BJ (cell line): ENCODE results near the gene DCUN1D4. TPM values are rescaled to one million over a fixed set of nuclear protein-coding genes. Genes with fewer than 3 reads are reported as not detected.
"Not testable (repeated sequence)": the region's sequence is repeated elsewhere in the genome, so short reads cannot be mapped to it uniquely, and the experiment has no call there.

ENCODE experiments used
- CTCF ChIA-PET: fragments of 350-600 bp; formaldehyde crosslinking; extraction: SDS; loops from one replicate; lab custom pipeline; 2021; ENCODE audit warnings: antibody characterized with exemption, inconsistent platforms; lab: Yijun Ruan, JAX
- POLR2A ChIA-PET: fragments of 300-600 bp; sonication (Branson Sonifier 250); formaldehyde crosslinking; extraction: SDS; loops from one replicate; lab custom pipeline; 2021; ENCODE audit warnings: antibody characterized with exemption; lab: Charles Lee
- DNase-seq: peaks from one replicate; pipeline ENCODE4 v3.0.0-alpha.2; 2011; ENCODE audit warnings: low read depth
- H3K27me3 ChIP-seq: 2 replicates; pipeline ENCODE4 v1.6.0; 2011; ENCODE audit warnings: low read length; ENCODE audit not compliant: control insufficient read depth, insufficient read depth
- H3K36me3 ChIP-seq: 2 replicates; pipeline ENCODE4 v1.5.1; 2011; ENCODE audit warnings: low read length; ENCODE audit not compliant: control insufficient read depth, insufficient read depth
- H3K4me3 ChIP-seq: 2 replicates; pipeline ENCODE4 v1.5.1; 2011; ENCODE audit warnings: low read depth, mild to moderate bottlenecking, control low read depth, low read length
- CTCF ChIP-seq: IDR thresholded peaks from 2 replicates; pipeline ENCODE4 v1.5.1; 2011; ENCODE audit warnings: low read depth, mild to moderate bottlenecking, control low read depth, inconsistent platforms, low read length, moderate library complexity; ENCODE audit not compliant: insufficient read depth
- polyA plus RNA-seq: library from polyadenylated mRNA; depleted of rRNA; stranded (reverse); fragments of >200 nt; gene quantifications from 2 replicates; pipeline ENCODE4 v1.2.3, GENCODE V29; 2011

DCUN1D4 gene
- polyA plus RNA-seq, 1 experiment, result 50.7 TPM

- POLR2A ChIA-PET, result no interaction called here
- no peak for TF ChIP-seq CTCF
- CTCF ChIA-PET, result interaction anchor here (1.2 to 2.1 kb wide), 3 partner anchors 10 to 63 kb away, joined by 3 to 7 read pairs (median 3); no protein-coding TSS in a partner anchor
- DNase-seq, result no peak
- Histone ChIP-seq H3K36me3 (peaks cover 11% of the 10 kb centered on the region), H3K4me3 (no peak overlapping the region), H3K27me3 (no peaks in the 10 kb centered on the region)
These were observed 47.8 kb downstream of the DCUN1D4 start for GRCh38 chr4:51890760-51891159.

- H3K36me3 ChIP-seq, DNase-seq, H3K27me3 ChIP-seq, POLR2A ChIA-PET, H3K4me3 ChIP-seq: not testable (repeated sequence)
- CTCF ChIA-PET, result interaction anchor here (1.1 kb wide), 1 partner anchor 61 kb away, joined by 3 read pairs; no protein-coding TSS in a partner anchor
These were observed 50.4 kb downstream of the DCUN1D4 start for GRCh38 chr4:51893402-51893801.

- no peak overlapping the region for H3K4me3 ChIP-seq
- H3K36me3 ChIP-seq, result peaks cover 8% of the 10 kb centered on the region
- no peak for TF ChIP-seq CTCF
- CTCF ChIA-PET, result interaction anchor here (0.7 to 2.4 kb wide), 2 partner anchors 14 to 122 kb away, joined by 3 to 12 read pairs; no protein-coding TSS in a partner anchor
- no peaks in the 10 kb centered on the region for H3K27me3 ChIP-seq
- POLR2A ChIA-PET, result no interaction called here
- no peak for DNase-seq
These were observed 51.2 kb downstream of the DCUN1D4 start for GRCh38 chr4:51894059-51894645.

GRCh38 chr4:51895158-51895557 is 52.2 kb downstream of the DCUN1D4 start:
- POLR2A ChIA-PET, result no interaction called here

GRCh38 chr4:51895816-51896408 is 53.0 kb downstream of the DCUN1D4 start:
- DNase-seq, result peak; percentile 13
- CTCF ChIA-PET, result interaction anchor here (0.7 to 2.6 kb wide), 17 partner anchors 8 to 239 kb away, joined by 3 to 20 read pairs (median 3); no protein-coding TSS in a partner anchor
- Histone ChIP-seq H3K27me3 (no peaks in the 10 kb centered on the region), H3K36me3 (peaks cover 2% of the 10 kb centered on the region), H3K4me3 (no peak overlapping the region)
- peak; percentile 90 for TF ChIP-seq CTCF
- POLR2A ChIA-PET, result no interaction called here

More at GRCh38 chr4:51895158-51895557, 52.2 kb downstream of the DCUN1D4 start:
- TF ChIP-seq CTCF, result no peak
- Histone ChIP-seq H3K27me3 (no peaks in the 10 kb centered on the region), H3K36me3 (peaks cover 6% of the 10 kb centered on the region), H3K4me3 (no peak overlapping the region)
- DNase-seq, result no peak
- CTCF ChIA-PET, result interaction anchor here (0.6 to 2.6 kb wide), 8 partner anchors 8 to 1153 kb away, joined by 3 to 20 read pairs (median 4); no protein-coding TSS in a partner anchor
